Fibroblast of villous mesenchyme (primary cell): ENCODE results near the gene KRT7. TPM values are rescaled to one million over a fixed set of nuclear protein-coding genes. Genes with fewer than 3 reads are reported as not detected.

Experiments used
- DNase-seq: peaks from one replicate; pipeline ENCODE4 v3.0.0-alpha.2; 2010; ENCODE audit warnings: low read depth
- H3K4me3 ChIP-seq: 2 replicates; pipeline ENCODE4 v1.5.1; 2011; ENCODE audit warnings: low read depth, mild to moderate bottlenecking, low read length
- total RNA-seq: library from RNA; depleted of rRNA; stranded (reverse); fragments of >200 nt; gene quantifications from 2 replicates; pipeline ENCODE4 v1.2.3, GENCODE V29; 2012
- TF ChIP-seq, protein P1 (sequence below): IDR thresholded peaks from 2 replicates; pipeline ENCODE4 v1.5.1; 2012; ENCODE audit warnings: low read depth, mild to moderate bottlenecking, low read length; ENCODE audit not compliant: insufficient read depth

KRT7 gene
- total RNA-seq, 1 donor = 36.7 TPM

DNA sequence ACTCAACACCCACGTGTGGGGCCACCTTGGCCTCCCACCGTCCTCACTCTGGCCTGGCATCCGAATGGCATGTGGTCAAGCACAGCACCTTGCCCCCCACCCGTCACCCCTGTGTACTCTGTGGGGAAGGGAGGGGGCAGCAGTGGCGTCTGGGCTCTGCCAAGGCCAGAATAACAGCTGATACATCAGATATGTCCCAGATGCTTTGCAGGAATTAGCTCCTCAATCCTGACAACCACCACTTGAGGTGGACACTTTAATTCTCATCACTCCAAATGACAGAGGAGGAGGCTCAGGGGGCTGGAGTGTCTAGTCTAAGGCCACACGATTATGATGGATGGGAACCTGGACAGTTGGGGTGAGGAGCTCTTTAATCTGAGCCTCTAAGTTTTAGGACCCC, 39.5 kb upstream of the KRT7 start:
- TF ChIP-seq, protein P1, sequence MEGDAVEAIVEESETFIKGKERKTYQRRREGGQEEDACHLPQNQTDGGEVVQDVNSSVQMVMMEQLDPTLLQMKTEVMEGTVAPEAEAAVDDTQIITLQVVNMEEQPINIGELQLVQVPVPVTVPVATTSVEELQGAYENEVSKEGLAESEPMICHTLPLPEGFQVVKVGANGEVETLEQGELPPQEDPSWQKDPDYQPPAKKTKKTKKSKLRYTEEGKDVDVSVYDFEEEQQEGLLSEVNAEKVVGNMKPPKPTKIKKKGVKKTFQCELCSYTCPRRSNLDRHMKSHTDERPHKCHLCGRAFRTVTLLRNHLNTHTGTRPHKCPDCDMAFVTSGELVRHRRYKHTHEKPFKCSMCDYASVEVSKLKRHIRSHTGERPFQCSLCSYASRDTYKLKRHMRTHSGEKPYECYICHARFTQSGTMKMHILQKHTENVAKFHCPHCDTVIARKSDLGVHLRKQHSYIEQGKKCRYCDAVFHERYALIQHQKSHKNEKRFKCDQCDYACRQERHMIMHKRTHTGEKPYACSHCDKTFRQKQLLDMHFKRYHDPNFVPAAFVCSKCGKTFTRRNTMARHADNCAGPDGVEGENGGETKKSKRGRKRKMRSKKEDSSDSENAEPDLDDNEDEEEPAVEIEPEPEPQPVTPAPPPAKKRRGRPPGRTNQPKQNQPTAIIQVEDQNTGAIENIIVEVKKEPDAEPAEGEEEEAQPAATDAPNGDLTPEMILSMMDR = no peak
- H3K4me3 ChIP-seq = no peak overlapping the region
- DNase-seq = no peak

DNA sequence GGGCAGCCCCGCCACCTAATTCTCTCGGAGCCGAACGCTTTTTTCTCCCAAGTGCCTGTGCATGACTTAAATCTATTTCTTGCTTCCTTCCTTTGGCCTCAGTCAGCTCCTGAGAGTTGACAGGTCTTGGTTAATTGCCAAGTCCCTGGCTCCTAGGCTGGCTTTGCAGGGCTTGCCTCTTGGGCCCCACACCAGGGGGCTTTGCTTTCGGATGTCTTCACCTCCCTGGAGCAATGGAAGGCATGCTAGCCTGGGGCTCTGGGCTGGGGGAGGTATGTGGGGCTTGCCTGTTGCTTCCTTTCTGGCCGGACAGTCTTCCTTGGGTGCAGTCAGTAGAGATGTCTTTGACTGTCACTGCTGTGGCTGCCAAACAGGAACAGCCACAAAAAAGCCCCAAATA, 39.1 kb upstream of the KRT7 start:
- TF ChIP-seq, protein P1 = no peak
- no peak for DNase-seq

DNA sequence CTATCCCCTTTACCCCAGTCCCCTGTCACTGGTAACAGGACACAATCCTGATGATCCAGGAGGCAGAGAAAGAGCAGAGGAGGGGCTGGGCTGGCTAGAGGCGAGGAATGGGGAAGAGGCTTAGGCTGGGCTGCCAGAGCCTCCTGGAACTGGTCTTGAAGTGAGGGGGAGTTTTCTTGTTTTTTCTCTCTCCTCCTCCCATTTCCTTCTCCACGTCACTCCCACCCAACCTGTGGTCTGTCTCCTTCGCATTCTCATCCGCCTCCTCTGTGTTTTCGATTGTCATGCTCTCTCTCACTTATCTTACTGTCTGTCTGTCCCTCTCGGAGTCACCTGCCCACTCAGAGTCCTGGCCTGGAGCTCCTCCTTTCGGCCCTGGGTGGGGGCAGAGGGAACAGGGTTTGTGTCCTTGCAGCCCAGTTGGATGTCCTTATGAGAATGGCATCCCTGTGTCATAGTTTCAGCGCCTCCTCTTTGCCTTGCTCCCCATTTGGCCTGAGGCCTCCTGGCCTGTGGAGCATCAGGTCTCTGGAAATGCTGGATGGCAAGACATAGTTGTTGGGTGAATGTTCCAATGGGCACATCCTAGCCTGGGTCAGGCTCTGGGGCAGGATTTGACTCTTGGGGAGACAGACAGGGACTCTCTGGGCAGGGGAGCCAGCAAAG, 37.8 kb upstream of the KRT7 start:
- no peak overlapping the region for H3K4me3 ChIP-seq
- DNase-seq = peak; percentile 72
- TF ChIP-seq, protein P1 = no peak

More for the DNA sequence above, 39.1 kb upstream of the KRT7 start:
- H3K4me3 ChIP-seq = no peak overlapping the region

DNA sequence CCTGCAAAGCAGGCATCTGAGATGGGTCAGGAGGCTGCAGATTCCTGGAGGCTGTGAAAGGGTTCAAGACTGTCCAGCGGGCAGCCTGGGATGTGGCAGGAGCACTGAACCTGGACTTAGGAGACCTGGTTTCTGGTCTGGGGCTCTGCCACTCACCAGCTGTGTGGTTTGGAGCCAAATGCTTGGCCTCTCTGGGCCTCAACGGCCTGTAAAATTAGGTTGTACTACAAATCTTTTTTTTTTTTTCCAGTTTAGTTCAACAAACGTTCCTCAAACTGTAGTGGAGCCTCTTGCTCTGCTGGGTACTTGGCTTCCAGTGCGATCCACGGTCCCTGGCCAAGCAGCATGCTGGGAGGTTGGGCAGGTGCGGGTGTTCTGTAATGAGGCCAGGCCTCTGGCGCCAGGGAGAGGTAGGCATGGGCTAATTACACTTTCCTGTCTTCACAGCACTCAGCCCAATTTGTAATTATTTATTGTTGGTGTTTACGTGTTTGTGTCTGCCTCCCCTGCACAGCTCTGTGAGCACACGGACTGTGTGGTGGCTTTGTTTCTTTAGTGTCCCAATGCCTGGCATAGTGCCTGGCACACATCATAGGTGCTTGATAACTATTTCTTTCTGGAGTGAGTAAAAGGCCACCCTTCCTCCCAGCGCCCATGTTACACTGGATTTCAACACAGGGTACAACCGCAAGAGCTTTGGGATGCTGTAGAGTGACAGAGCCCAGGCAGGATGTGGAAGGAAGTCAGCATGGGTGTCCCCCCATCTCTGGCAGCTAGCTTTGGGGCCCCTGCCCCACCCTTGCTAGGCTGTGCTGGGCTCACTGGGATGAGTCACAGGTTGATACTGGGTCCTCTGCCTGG, 35.4 kb upstream of the KRT7 start:
- DNase-seq = peak; percentile 26
- no peak overlapping the region for H3K4me3 ChIP-seq
- TF ChIP-seq, protein P1 = no peak

DNA sequence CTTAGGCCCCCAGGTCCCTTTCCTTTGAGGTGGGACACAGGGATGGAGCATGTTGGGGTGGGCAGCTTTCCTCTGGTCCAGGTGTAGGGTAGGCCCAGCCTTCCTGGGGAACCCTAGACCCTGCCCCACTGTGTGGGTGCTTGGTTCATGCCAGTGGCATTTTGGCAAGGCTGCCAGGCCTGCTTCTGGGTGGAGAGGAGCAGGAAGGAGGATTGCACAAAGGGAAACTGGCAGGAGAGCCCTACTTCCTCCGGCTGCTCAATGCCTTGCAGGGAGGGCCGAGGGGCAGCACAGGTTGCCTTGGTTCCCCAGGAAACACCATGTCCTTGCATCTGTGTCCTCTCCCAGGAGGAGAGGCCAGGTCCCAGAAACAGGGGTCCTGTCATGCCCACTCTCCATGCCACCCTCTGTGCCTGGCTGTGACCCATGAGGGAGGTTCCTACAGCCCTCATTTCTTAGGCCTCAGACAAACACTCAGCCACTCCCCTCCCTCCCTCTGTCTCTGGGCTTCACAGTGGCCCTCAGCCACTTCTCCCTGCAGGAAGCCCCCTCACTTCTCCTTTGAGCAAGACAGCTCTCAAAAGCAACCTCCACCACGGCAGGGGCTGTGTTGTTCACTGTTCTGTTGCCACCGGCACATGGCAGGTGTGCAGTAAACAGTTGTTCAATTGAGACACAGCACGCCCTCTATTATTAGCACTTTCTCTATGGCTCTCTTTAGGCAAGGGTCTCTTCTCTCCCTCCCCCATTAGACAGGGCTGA, 34.4 kb upstream of the KRT7 start:
- TF ChIP-seq, protein P1 = no peak
- DNase-seq = no peak
- H3K4me3 ChIP-seq = no peak overlapping the region

DNA sequence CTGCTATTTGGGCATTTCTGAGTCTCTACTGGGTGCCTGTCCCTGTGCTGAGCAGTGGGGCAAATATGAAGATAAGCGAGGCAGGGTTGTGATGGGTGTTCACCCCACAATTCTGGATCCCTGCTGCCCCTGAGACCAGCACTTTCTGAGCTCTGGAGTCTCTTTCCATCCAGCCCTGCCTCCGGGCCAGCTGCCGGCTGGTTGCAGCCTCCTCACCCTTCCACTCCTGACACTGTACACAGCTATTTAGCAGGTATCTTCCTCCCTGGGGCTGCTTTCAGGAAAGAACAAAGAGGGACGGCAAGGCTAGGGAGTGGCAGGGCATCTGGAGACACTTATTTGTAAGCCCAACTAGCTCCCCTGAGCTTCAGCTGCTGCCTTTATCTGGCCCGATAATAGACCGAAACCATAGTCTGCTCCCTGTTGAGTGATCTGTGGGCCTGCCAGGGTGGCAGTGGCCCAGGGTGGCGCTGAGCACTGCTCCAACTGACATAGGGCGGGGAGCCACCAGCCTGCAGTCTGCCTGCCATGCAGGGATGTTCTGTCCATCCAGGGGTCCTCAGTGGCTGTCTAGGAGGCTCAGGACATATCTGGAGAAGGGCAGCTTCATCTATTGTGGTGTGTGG, 33.6 kb upstream of the KRT7 start:
- TF ChIP-seq, protein P1 = no peak
- no peak overlapping the region for H3K4me3 ChIP-seq
- DNase-seq = no peak
